GM23338 (cell line): ENCODE data around the gene RND3. TPM values are rescaled to one million over a fixed set of nuclear protein-coding genes. Genes with fewer than 3 reads are reported as not detected.

Experiments
- ATAC-seq: fragments of 200-7000 bp; cut with Tn5 transposase; 3 replicates; pipeline ENCODE4 v1.9.1; 2020
- DNase-seq: peaks from one replicate; pipeline ENCODE4 v3.0.0-alpha.2; 2015; ENCODE audit warnings: low spot score
- H2AFZ ChIP-seq: fragments of 200-600 bp; sonication (generic); 2 replicates; pipeline ENCODE4 v1.8.0; 2016; ENCODE audit warnings: antibody characterized with exemption, mild to moderate bottlenecking, moderate library complexity
- H3F3A ChIP-seq: fragments of 200-600 bp; sonication (generic); replicated peaks from 2 replicates; pipeline ENCODE4 v1.8.0; 2017; ENCODE audit warnings: antibody characterized with exemption, mixed run types, low read depth
- H3K27ac ChIP-seq: fragments of 200-600 bp; sonication (generic); 2 replicates; pipeline ENCODE4 v1.6.1; 2016; ENCODE audit warnings: low read depth
- H3K27me3 ChIP-seq: fragments of 200-600 bp; sonication (generic); 2 replicates; pipeline ENCODE4 v1.8.0; 2016; ENCODE audit warnings: mild to moderate bottlenecking, mixed run types, moderate library complexity; ENCODE audit not compliant: insufficient read depth
- H3K36me3 ChIP-seq: fragments of 200-600 bp; sonication (generic); 2 replicates; pipeline ENCODE4 v1.8.0; 2016; ENCODE audit warnings: mild to moderate bottlenecking; ENCODE audit not compliant: insufficient read depth
- H3K4me1 ChIP-seq: fragments of 200-600 bp; sonication (generic); 2 replicates; pipeline ENCODE4 v1.8.0; 2016; ENCODE audit warnings: mild to moderate bottlenecking, moderate library complexity; ENCODE audit not compliant: insufficient read depth
- H3K4me2 ChIP-seq: fragments of 200-600 bp; sonication (generic); 2 replicates; pipeline ENCODE4 v1.7.1; 2017; ENCODE audit warnings: mixed run types
- H3K4me3 ChIP-seq: fragments of 200-600 bp; sonication (generic); 2 replicates; pipeline ENCODE4 v1.6.1; 2016; ENCODE audit warnings: mixed run types
- H3K79me2 ChIP-seq: fragments of 200-600 bp; sonication (generic); replicated peaks from 2 replicates; pipeline ENCODE4 v1.8.0; 2017; ENCODE audit warnings: mild to moderate bottlenecking; ENCODE audit not compliant: insufficient read depth
- H3K9me2 ChIP-seq: fragments of 200-600 bp; sonication (generic); 2 replicates; pipeline ENCODE4 v1.8.0; 2017; ENCODE audit not compliant: insufficient read depth
- H4K20me1 ChIP-seq: fragments of 200-600 bp; sonication (generic); replicated peaks from 2 replicates; pipeline ENCODE4 v1.8.0; 2017; ENCODE audit warnings: mild to moderate bottlenecking; ENCODE audit not compliant: insufficient read depth
- H3K27ac Mint-ChIP-seq: 2 replicates; pipeline ENCODE4 v1.8.0; 2020; ENCODE audit warnings: inconsistent platforms, mild to moderate bottlenecking, moderate library complexity, mixed read lengths
- H3K27me3 Mint-ChIP-seq: 3 replicates; pipeline ENCODE4 v1.8.0; 2022; ENCODE audit warnings: low read depth, mild to moderate bottlenecking, moderate library complexity, mixed read lengths, inconsistent platforms; ENCODE audit not compliant: insufficient read depth, poor library complexity
- H3K36me3 Mint-ChIP-seq: 3 replicates; pipeline ENCODE4 v1.8.0; 2021; ENCODE audit warnings: low read depth, mild to moderate bottlenecking, inconsistent platforms, moderate library complexity, mixed read lengths
- H3K4me1 Mint-ChIP-seq: 3 replicates; pipeline ENCODE4 v1.8.0; 2020; ENCODE audit warnings: mild to moderate bottlenecking, inconsistent platforms, mixed read lengths
- H3K4me3 Mint-ChIP-seq: 3 replicates; pipeline ENCODE4 v1.8.0; 2021; ENCODE audit warnings: moderate library complexity, mild to moderate bottlenecking, inconsistent platforms, mixed read lengths
- H3K9me3 Mint-ChIP-seq: 3 replicates; pipeline ENCODE4 v1.8.0; 2020; ENCODE audit warnings: moderate library complexity, mild to moderate bottlenecking, inconsistent platforms, mixed read lengths
- CREB1 ChIP-seq: fragments of 250-450 bp; sonication (Bioruptor Pico); IDR thresholded peaks from 2 replicates; pipeline ENCODE4 v1.5.0; 2020; ENCODE audit warnings: low read depth, mild to moderate bottlenecking, moderate library complexity
- EZH2 ChIP-seq: fragments of 200-600 bp; sonication (generic); IDR thresholded peaks from one replicate; pipeline ENCODE4 v1.8.0; 2017; ENCODE audit warnings: antibody characterized with exemption, mild to moderate bottlenecking, low read depth; ENCODE audit not compliant: unreplicated experiment
- EZH2phosphoT487 ChIP-seq: fragments of 200-600 bp; sonication (generic); IDR thresholded peaks from one replicate; pipeline ENCODE4 v1.8.1; 2018; ENCODE audit warnings: antibody characterized with exemption; ENCODE audit not compliant: unreplicated experiment
- POLR2AphosphoS5 ChIP-seq: IDR thresholded peaks from 2 replicates; pipeline ENCODE4 v1.6.1; 2016; ENCODE audit warnings: antibody characterized with exemption, low read depth
- STAT1 ChIP-seq: IDR thresholded peaks from one replicate; pipeline ENCODE4 v1.6.1; 2016; ENCODE audit warnings: antibody characterized with exemption; ENCODE audit not compliant: unreplicated experiment
- ZNF114 ChIP-seq: fragments of 250-450 bp; sonication (Bioruptor Pico); IDR thresholded peaks from 2 replicates; pipeline ENCODE4 v1.5.0; 2020; ENCODE audit warnings: mild to moderate bottlenecking, moderate library complexity
- polyA plus RNA-seq: library from polyadenylated mRNA; unstranded; fragments of >200 nt; fragmentation: Nextera tagmentation; extraction: Ambion mirVana; gene quantifications from 2 replicates; pipeline ENCODE4 v1.2.1, GENCODE V29; 2016
- total RNA-seq: library from RNA; depleted of rRNA; stranded (reverse); fragments of >200 nt; shearing (Covaris generic); gene quantifications from 2 replicates; pipeline ENCODE4 v1.2.3, GENCODE V29; 2014
- TF ChIP-seq, protein P1 (sequence below): fragments of 250-450 bp; sonication (Bioruptor Pico); IDR thresholded peaks from 2 replicates; pipeline ENCODE4 v1.5.0; 2020; ENCODE audit warnings: mild to moderate bottlenecking, moderate library complexity
- TF ChIP-seq, protein P2 (sequence below), 2 experiments: fragments of 200-600 bp in 1 of 2; sonication (generic) in 1 of 2; conservative IDR thresholded peaks; 2 replicates each; pipeline versions ENCODE4 v1.5.1 to v1.6.1; 2016 to 2017; ENCODE audit warnings: antibody characterized with exemption in 2 of 2, low read depth in 2 of 2, mild to moderate bottlenecking in 2 of 2, moderate library complexity in 1 of 2

Gene RND3
- total and polyA plus RNA-seq, 2 experiments from 2014 or later = 48.2 to 55.3 TPM

DNA sequence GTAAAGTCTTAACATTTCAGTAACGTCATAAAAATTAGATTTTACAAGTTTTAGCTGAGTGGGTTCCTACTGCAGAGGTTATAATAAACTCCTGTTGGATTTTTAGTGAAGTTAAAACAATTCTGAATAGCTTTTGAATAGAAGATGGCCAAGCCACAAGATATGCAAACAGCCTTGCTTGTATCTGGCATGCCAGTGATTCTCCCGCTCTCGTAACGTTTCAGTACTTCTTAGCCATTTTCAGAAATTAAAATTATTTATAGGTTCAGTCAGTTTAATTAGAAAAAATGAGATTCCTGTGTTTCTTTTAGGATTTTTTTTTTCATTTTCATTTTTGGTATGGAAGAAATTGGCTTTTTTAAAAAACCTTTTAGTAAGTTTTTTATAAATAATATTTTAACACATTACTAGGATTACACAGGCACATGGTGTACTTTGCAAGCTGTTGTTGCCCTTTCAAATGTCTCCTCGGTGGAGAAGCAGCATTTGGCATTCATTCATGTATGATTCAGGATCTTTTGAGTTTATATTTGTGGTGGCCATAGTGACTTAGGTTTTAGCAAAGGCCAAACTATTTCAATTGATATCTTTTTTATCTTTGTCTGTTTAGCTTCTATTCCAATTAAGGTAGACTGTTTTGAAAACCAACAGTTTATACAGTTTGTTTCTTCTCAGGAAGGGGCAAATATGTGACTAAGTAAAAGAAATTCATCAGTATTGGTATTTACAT is 30.6 kb upstream of the RND3 start (continued):
- TF ChIP-seq, protein P1, sequence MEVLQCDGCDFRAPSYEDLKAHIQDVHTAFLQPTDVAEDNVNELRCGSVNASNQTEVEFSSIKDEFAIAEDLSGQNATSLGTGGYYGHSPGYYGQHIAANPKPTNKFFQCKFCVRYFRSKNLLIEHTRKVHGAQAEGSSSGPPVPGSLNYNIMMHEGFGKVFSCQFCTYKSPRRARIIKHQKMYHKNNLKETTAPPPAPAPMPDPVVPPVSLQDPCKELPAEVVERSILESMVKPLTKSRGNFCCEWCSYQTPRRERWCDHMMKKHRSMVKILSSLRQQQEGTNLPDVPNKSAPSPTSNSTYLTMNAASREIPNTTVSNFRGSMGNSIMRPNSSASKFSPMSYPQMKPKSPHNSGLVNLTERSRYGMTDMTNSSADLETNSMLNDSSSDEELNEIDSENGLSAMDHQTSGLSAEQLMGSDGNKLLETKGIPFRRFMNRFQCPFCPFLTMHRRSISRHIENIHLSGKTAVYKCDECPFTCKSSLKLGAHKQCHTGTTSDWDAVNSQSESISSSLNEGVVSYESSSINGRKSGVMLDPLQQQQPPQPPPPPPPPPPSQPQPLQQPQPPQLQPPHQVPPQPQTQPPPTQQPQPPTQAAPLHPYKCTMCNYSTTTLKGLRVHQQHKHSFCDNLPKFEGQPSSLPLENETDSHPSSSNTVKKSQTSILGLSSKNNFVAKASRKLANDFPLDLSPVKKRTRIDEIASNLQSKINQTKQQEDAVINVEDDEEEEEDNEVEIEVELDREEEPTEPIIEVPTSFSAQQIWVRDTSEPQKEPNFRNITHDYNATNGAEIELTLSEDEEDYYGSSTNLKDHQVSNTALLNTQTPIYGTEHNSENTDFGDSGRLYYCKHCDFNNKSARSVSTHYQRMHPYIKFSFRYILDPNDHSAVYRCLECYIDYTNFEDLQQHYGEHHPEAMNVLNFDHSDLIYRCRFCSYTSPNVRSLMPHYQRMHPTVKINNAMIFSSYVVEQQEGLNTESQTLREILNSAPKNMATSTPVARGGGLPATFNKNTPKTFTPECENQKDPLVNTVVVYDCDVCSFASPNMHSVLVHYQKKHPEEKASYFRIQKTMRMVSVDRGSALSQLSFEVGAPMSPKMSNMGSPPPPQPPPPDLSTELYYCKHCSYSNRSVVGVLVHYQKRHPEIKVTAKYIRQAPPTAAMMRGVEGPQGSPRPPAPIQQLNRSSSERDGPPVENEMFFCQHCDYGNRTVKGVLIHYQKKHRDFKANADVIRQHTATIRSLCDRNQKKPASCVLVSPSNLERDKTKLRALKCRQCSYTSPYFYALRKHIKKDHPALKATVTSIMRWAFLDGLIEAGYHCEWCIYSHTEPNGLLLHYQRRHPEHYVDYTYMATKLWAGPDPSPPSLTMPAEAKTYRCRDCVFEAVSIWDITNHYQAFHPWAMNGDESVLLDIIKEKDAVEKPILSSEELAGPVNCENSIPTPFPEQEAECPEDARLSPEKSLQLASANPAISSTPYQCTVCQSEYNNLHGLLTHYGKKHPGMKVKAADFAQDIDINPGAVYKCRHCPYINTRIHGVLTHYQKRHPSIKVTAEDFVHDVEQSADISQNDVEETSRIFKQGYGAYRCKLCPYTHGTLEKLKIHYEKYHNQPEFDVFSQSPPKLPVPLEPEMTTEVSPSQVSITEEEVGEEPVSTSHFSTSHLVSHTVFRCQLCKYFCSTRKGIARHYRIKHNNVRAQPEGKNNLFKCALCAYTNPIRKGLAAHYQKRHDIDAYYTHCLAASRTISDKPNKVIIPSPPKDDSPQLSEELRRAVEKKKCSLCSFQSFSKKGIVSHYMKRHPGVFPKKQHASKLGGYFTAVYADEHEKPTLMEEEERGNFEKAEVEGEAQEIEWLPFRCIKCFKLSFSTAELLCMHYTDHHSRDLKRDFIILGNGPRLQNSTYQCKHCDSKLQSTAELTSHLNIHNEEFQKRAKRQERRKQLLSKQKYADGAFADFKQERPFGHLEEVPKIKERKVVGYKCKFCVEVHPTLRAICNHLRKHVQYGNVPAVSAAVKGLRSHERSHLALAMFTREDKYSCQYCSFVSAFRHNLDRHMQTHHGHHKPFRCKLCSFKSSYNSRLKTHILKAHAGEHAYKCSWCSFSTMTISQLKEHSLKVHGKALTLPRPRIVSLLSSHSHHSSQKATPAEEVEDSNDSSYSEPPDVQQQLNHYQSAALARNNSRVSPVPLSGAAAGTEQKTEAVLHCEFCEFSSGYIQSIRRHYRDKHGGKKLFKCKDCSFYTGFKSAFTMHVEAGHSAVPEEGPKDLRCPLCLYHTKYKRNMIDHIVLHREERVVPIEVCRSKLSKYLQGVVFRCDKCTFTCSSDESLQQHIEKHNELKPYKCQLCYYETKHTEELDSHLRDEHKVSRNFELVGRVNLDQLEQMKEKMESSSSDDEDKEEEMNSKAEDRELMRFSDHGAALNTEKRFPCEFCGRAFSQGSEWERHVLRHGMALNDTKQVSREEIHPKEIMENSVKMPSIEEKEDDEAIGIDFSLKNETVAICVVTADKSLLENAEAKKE = no peak

- Histone ChIP-seq H3K4me2 (no peak overlapping the region), H3K36me3 (no peaks in the 10 kb centered on the region), H3K4me1 (no peaks in the 10 kb centered on the region), H3K4me3 (no peak overlapping the region), H3K27me3 (no peaks in the 10 kb centered on the region), H3F3A (no peaks in the 10 kb centered on the region), H3K9me2 (no peaks in the 10 kb centered on the region), H4K20me1 (no peaks in the 10 kb centered on the region), H2AFZ (no peak overlapping the region), H3K27ac (no peak overlapping the region), H3K79me2 (no peaks in the 10 kb centered on the region)
- peaks cover 2% of the 10 kb centered on the region for H3K27me3 Mint-ChIP-seq
- H3K36me3 Mint-ChIP-seq = no peaks in the 10 kb centered on the region
- DNase-seq (no peak), ATAC-seq (no peak)
- H3K4me3 Mint-ChIP-seq = no peak overlapping the region
- no peaks in the 10 kb centered on the region; the same call in 2 of the 3 replicates for H3K4me1 Mint-ChIP-seq
- H3K9me3 Mint-ChIP-seq = no peaks in the 10 kb centered on the region
- H3K27ac Mint-ChIP-seq = no peak overlapping the region
- TF ChIP-seq EZH2phosphoT487 (no peak), POLR2AphosphoS5 (no peak), ZNF114 (no peak), EZH2 (no peak), STAT1 (no peak), CREB1 (CRISPR knock-in tag) (no peak)
- TF ChIP-seq, protein P2, sequence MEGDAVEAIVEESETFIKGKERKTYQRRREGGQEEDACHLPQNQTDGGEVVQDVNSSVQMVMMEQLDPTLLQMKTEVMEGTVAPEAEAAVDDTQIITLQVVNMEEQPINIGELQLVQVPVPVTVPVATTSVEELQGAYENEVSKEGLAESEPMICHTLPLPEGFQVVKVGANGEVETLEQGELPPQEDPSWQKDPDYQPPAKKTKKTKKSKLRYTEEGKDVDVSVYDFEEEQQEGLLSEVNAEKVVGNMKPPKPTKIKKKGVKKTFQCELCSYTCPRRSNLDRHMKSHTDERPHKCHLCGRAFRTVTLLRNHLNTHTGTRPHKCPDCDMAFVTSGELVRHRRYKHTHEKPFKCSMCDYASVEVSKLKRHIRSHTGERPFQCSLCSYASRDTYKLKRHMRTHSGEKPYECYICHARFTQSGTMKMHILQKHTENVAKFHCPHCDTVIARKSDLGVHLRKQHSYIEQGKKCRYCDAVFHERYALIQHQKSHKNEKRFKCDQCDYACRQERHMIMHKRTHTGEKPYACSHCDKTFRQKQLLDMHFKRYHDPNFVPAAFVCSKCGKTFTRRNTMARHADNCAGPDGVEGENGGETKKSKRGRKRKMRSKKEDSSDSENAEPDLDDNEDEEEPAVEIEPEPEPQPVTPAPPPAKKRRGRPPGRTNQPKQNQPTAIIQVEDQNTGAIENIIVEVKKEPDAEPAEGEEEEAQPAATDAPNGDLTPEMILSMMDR (conservative IDR thresholded peaks at IDR 0.05; ENCODE audit: low read depth in 2 of 2) = no peak
These were observed 26.2 kb upstream of the RND3 start for GRCh38 chr2:150513647-150514046.
